MM.1S (cell line): ENCODE measurements around the gene CNPY1.

Experiments used
- DNase-seq: peaks from one replicate; pipeline ENCODE4 v3.0.0-alpha.2; 2015
- H2AFZ ChIP-seq: fragments of 300-600 bp; sonication (generic); 2 replicates; pipeline ENCODE4 v1.6.0; 2016; ENCODE audit warnings: antibody characterized with exemption, low read length
- H3F3A ChIP-seq: fragments of 300-600 bp; sonication (generic); 2 replicates; pipeline ENCODE4 v1.6.1; 2016; ENCODE audit warnings: mild to moderate bottlenecking, antibody characterized with exemption, low read length, moderate library complexity, mixed read lengths; ENCODE audit not compliant: insufficient read depth
- H3K27ac ChIP-seq: fragments of 300-600 bp; sonication (generic); 2 replicates; pipeline ENCODE4 v1.5.1; 2016; ENCODE audit warnings: mild to moderate bottlenecking, low read length
- H3K27me3 ChIP-seq: fragments of 300-600 bp; sonication (generic); replicated peaks from 2 replicates; pipeline ENCODE4 v1.6.0; 2016; ENCODE audit warnings: low read length; ENCODE audit not compliant: insufficient read depth
- H3K36me3 ChIP-seq: fragments of 300-600 bp; sonication (generic); replicated peaks from 2 replicates; pipeline ENCODE4 v1.6.1; 2016; ENCODE audit warnings: mild to moderate bottlenecking, low read length, mixed read lengths; ENCODE audit not compliant: insufficient read depth
- H3K4me1 ChIP-seq: fragments of 300-600 bp; sonication (generic); 2 replicates; pipeline ENCODE4 v1.6.1; 2016; ENCODE audit warnings: low read length, mixed read lengths
- H3K4me2 ChIP-seq: fragments of 300-600 bp; sonication (generic); 2 replicates; pipeline ENCODE4 v1.6.0; 2016; ENCODE audit warnings: low read depth, low read length
- H3K4me3 ChIP-seq: fragments of 300-600 bp; sonication (generic); 2 replicates; pipeline ENCODE4 v1.5.1; 2016; ENCODE audit warnings: low read length, mixed read lengths
- H3K79me2 ChIP-seq: fragments of 300-600 bp; sonication (generic); 2 replicates; pipeline ENCODE4 v1.6.1; 2016; ENCODE audit warnings: mixed run types, low read length, mixed read lengths
- H3K9ac ChIP-seq: fragments of 300-600 bp; sonication (generic); 2 replicates; pipeline ENCODE4 v1.6.1; 2016; ENCODE audit warnings: low read length, mixed read lengths
- H3K9me2 ChIP-seq: fragments of 300-600 bp; sonication (generic); replicated peaks from 2 replicates; pipeline ENCODE4 v1.6.1; 2016; ENCODE audit warnings: mild to moderate bottlenecking, low read length, mixed read lengths; ENCODE audit not compliant: insufficient read depth
- H3K9me3 ChIP-seq: fragments of 300-600 bp; sonication (generic); replicated peaks from 2 replicates; pipeline ENCODE4 v1.6.1; 2016; ENCODE audit warnings: mild to moderate bottlenecking, low read length, mixed read lengths; ENCODE audit not compliant: insufficient read depth
- H4K20me1 ChIP-seq: fragments of 300-600 bp; sonication (generic); 2 replicates; pipeline ENCODE4 v1.6.1; 2016; ENCODE audit warnings: mild to moderate bottlenecking, low read length, moderate library complexity, mixed read lengths; ENCODE audit not compliant: insufficient read depth
- EZH2 ChIP-seq: fragments of 300-600 bp; sonication (generic); optimal IDR thresholded peaks from 2 replicates; pipeline ENCODE3; 2017; ENCODE audit warnings: low read depth, mild to moderate bottlenecking, antibody characterized with exemption, low read length, mixed read lengths
- EZH2phosphoT487 ChIP-seq: fragments of 300-600 bp; sonication (generic); IDR thresholded peaks from 2 replicates; pipeline ENCODE4 v1.6.1; 2018; ENCODE audit warnings: antibody characterized with exemption, low read length
- TF ChIP-seq, protein P1 (sequence below): fragments of 300-600 bp; sonication (generic); IDR thresholded peaks from 2 replicates; pipeline ENCODE4 v1.5.1; 2016; ENCODE audit warnings: antibody characterized with exemption, low read length, mixed read lengths

CNPY1 gene

DNA sequence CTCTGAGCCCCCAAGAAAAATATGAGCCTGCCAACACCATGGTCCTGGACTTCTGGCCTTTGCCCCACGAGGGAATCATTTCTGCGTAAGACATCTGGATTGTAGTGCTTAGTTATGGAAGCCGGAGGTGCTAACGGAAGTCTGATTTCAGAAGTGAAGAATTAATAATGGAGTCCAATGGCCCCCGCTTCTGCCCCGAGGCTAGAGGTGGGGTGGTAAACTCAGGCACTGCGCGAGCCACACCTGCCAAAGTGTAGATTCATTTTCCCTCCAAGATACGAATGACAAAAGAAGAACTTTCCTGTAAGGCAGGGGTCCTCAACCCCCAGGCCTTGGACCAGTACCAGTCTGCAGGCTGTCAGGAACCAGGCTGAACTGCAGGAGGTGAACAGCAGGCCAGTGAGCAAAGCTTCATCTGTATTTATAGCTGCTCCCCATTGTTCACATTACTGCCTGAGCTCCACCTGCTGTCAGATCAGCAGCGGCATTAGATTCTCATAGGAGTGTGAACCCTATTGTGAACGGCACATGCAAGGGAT lies 22.3 kb downstream of the CNPY1 start:
- H3K9ac ChIP-seq = no peak overlapping the region
- TF ChIP-seq, protein P1, sequence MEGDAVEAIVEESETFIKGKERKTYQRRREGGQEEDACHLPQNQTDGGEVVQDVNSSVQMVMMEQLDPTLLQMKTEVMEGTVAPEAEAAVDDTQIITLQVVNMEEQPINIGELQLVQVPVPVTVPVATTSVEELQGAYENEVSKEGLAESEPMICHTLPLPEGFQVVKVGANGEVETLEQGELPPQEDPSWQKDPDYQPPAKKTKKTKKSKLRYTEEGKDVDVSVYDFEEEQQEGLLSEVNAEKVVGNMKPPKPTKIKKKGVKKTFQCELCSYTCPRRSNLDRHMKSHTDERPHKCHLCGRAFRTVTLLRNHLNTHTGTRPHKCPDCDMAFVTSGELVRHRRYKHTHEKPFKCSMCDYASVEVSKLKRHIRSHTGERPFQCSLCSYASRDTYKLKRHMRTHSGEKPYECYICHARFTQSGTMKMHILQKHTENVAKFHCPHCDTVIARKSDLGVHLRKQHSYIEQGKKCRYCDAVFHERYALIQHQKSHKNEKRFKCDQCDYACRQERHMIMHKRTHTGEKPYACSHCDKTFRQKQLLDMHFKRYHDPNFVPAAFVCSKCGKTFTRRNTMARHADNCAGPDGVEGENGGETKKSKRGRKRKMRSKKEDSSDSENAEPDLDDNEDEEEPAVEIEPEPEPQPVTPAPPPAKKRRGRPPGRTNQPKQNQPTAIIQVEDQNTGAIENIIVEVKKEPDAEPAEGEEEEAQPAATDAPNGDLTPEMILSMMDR = no peak
- H3K9me3 ChIP-seq = no peaks in the 10 kb centered on the region
- H3K27me3 ChIP-seq = peaks cover 87% of the 10 kb centered on the region
- no peak overlapping the region for H3K4me3 ChIP-seq
- H3K4me1 ChIP-seq = no peaks in the 10 kb centered on the region
- no peak overlapping the region for H2AFZ ChIP-seq
- H3K36me3 ChIP-seq = no peaks in the 10 kb centered on the region
- H3K27ac ChIP-seq = no peak overlapping the region
- no peaks in the 10 kb centered on the region for H4K20me1 ChIP-seq
- H3K9me2 ChIP-seq = no peaks in the 10 kb centered on the region
- no peaks in the 10 kb centered on the region for H3F3A ChIP-seq
- no peaks in the 10 kb centered on the region for H3K79me2 ChIP-seq
- no peak overlapping the region for H3K4me2 ChIP-seq
- DNase-seq = no peak

DNA sequence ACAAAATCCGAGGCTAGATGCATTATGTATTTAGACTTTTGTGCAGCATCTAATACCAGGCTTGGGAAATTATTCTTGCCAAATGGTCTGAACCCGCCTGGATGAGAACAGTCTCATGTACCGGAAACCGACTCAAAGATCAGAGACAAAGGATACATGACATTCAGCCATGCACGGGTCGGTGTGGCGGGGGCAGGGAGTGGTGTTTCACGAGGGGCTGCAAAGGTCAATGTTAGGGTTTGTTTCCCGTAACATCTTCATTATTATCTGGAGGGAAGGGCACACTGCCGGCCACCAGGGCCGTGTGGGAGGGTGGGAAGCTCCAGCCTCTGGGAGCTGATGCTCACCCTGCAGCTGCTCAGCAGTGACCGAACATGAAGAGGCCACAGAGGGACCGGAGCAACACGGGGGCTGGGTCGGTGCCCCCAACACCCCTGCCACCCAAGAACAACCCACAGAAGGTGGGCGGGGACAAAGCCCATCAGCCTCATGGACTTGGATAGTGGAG lies 23.1 kb downstream of the CNPY1 start:
- Histone ChIP-seq H3K27ac (no peak overlapping the region), H3K27me3 (peaks cover 89% of the 10 kb centered on the region), H3K9me2 (no peaks in the 10 kb centered on the region), H4K20me1 (no peaks in the 10 kb centered on the region), H3F3A (no peaks in the 10 kb centered on the region), H3K79me2 (no peaks in the 10 kb centered on the region), H3K4me3 (no peak overlapping the region), H3K9me3 (no peaks in the 10 kb centered on the region), H3K4me1 (no peaks in the 10 kb centered on the region), H2AFZ (no peak overlapping the region), H3K9ac (no peak overlapping the region), H3K4me2 (no peak overlapping the region), H3K36me3 (no peaks in the 10 kb centered on the region)
- DNase-seq = no peak
- no peak for TF ChIP-seq EZH2phosphoT487
- no peak for TF ChIP-seq EZH2
- TF ChIP-seq, protein P1 = no peak

DNA sequence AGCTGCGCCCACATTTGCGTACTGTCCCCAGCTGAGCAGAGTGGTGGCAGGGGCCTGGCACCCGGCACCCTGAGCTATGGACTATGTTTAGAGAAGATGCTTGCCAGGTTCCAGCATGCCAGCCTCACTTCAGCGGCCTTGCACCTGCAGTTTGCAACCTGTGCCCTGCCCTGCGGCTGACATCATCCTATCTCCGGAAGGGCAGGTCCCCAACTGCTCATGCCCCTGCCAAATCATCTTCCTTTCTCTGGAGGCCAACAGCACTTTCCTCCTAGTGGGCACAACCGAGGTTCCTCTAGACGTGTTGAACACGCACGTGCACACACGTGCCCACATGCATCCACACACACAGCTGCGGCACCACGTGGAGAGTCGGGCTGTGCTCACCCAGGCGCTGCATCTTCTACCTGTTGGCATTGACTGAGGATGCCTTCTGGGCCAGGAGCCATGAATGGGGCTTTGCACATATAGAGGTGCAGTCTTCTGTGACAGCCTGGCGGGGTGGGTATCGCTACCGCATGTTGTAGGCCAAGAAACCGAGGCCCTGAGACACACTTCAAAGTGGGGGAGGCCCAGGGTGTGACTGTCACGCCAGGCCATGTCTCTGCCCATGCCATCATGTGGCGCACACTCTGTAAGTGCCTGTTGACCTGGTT lies 24.5 kb downstream of the CNPY1 start:
- Histone ChIP-seq H4K20me1 (no peaks in the 10 kb centered on the region), H3K9me2 (no peaks in the 10 kb centered on the region), H3K9ac (no peak overlapping the region), H3K27ac (no peak overlapping the region), H3F3A (no peaks in the 10 kb centered on the region), H3K4me2 (no peak overlapping the region), H3K4me1 (no peaks in the 10 kb centered on the region), H3K4me3 (no peak overlapping the region), H3K27me3 (peaks cover 90% of the 10 kb centered on the region), H2AFZ (no peak overlapping the region), H3K79me2 (no peaks in the 10 kb centered on the region), H3K9me3 (no peaks in the 10 kb centered on the region), H3K36me3 (no peaks in the 10 kb centered on the region)
- TF ChIP-seq, protein P1 = no peak
- TF ChIP-seq EZH2 (no peak), EZH2phosphoT487 (no peak)
- no peak for DNase-seq
